NCI-H226 (cell line): ENCODE data around the gene RASAL2.

Experiments
- DNase-seq: peaks from one replicate; pipeline ENCODE4 v3.0.0-alpha.2; 2015

Gene RASAL2

GRCh38 chr1:178470411-178470960, 376.6 kb downstream of the RASAL2 start:
- peak; percentile 93 for DNase-seq

- no peak for DNase-seq
These were observed 378.6 kb downstream of the RASAL2 start for GRCh38 chr1:178472531-178472930.

GRCh38 chr1:178477373-178477772, 383.5 kb downstream of the RASAL2 start:
- no peak for DNase-seq

GRCh38 chr1:178477841-178478240, 383.9 kb downstream of the RASAL2 start:
- DNase-seq: no peak

GRCh38 chr1:178483251-178483957, 389.5 kb downstream of the RASAL2 start:
- no peak for DNase-seq

GRCh38 chr1:178484698-178485225, 390.9 kb downstream of the RASAL2 start:
- no peak for DNase-seq

GRCh38 chr1:178485541-178485981, 391.7 kb downstream of the RASAL2 start:
- DNase-seq: peak; percentile 28

- no peak for DNase-seq
These were observed 392.5 kb downstream of the RASAL2 start for GRCh38 chr1:178486100-178487069.

- DNase-seq: no peak
These were observed 393.2 kb downstream of the RASAL2 start for GRCh38 chr1:178487070-178487615.

GRCh38 chr1:178488393-178488792, 394.5 kb downstream of the RASAL2 start:
- DNase-seq: no peak

GRCh38 chr1:178489399-178489798, 395.5 kb downstream of the RASAL2 start:
- no peak for DNase-seq

GRCh38 chr1:178490136-178490535, 396.2 kb downstream of the RASAL2 start:
- DNase-seq: no peak

- no peak for DNase-seq
These were observed 397.1 kb downstream of the RASAL2 start for GRCh38 chr1:178490967-178491366.

- no peak for DNase-seq
These were observed 397.8 kb downstream of the RASAL2 start for GRCh38 chr1:178491721-178492120.

GRCh38 chr1:178492341-178492740, 398.4 kb downstream of the RASAL2 start:
- DNase-seq: no peak

GRCh38 chr1:178493301-178493741, 399.4 kb downstream of the RASAL2 start:
- no peak for DNase-seq

- no peak for DNase-seq
These were observed 400.7 kb downstream of the RASAL2 start for GRCh38 chr1:178494569-178494971.

- no peak for DNase-seq
These were observed 401.3 kb downstream of the RASAL2 start for GRCh38 chr1:178495158-178495557.

- DNase-seq: no peak
These were observed 402.0 kb downstream of the RASAL2 start for GRCh38 chr1:178495741-178496409.

GRCh38 chr1:178496410-178497135, 402.7 kb downstream of the RASAL2 start, which contains the start of gene CLEC20A:
TSS of gene CLEC20A (minus strand) at chr1:178496964. CDS start at chr1:178496939, 25 bp downstream.
- no peak for DNase-seq

GRCh38 chr1:178497903-178498478, 404.1 kb downstream of the RASAL2 start:
- no peak for DNase-seq
